ENCODE data around the gene CDS1. TPM values are rescaled to one million over a fixed set of nuclear protein-coding genes. Genes with fewer than 3 reads are reported as not detected.
A peak's percentile ranks its signal among the peaks of the same experiment; 100 is the strongest.

CDS1 gene
- total and polyA plus RNA-seq, 2 of the 8 experiments (the other 6 are each of a cell fraction or from before 2014, with no cell fraction given): 8.7 to 13.9 TPM

GRCh38 chr4:84582988-84583875 lies at the start of gene CDS1 (continued):
- TF ChIP-seq CHD7 (IDR thresholded peaks at IDR 0.05; ENCODE audit: insufficient replicate concordance, low read length) (no peak), MAX (IDR thresholded peaks at IDR 0.05) (0 out of 2 replicates have a peak, but pooled peaks have one; percentile 4), TAF7 (optimal IDR thresholded peaks at IDR 0.05; ENCODE audit: borderline replicate concordance, low read depth, low read length) (peak; percentile 17), POLR2AphosphoS5 (IDR thresholded peaks at IDR 0.05; ENCODE audit: low read depth, low read length) (peak; percentile 39; the same call in 1 of the 2 replicates), HDAC2 (IDR thresholded peaks at IDR 0.05; ENCODE audit: borderline replicate concordance in 1 of 2, low read depth in 2 of 2, low read length in 2 of 2) (peak in 1 of 2 experiments; percentile 91; a peak in 2 of 4 replicates), RBBP5 (IDR thresholded peaks at IDR 0.05; ENCODE audit: borderline replicate concordance, low read depth, low read length) (peak; percentile 76; the same call in 1 of the 2 replicates), PHF8 (conservative IDR thresholded peaks at IDR 0.05; ENCODE audit: low read depth, low read length) (peak; percentile 54), ASH2L (IDR thresholded peaks at IDR 0.05; ENCODE audit: low read length) (peak; percentile 87)

All from H1 (cell line).